BJ (cell line): ENCODE results near the gene FBP1. TPM values are rescaled to one million over a fixed set of nuclear protein-coding genes. Genes with fewer than 3 reads are reported as not detected.

Experiments used
- CTCF ChIA-PET: fragments of 350-600 bp; formaldehyde crosslinking; extraction: SDS; loops from one replicate; lab custom pipeline; 2021; ENCODE audit warnings: antibody characterized with exemption, inconsistent platforms; lab: Yijun Ruan, JAX
- POLR2A ChIA-PET: fragments of 300-600 bp; sonication (Branson Sonifier 250); formaldehyde crosslinking; extraction: SDS; loops from one replicate; lab custom pipeline; 2021; ENCODE audit warnings: antibody characterized with exemption; lab: Charles Lee
- DNase-seq: peaks from one replicate; pipeline ENCODE4 v3.0.0-alpha.2; 2011; ENCODE audit warnings: low read depth
- H3K27me3 ChIP-seq: 2 replicates; pipeline ENCODE4 v1.6.0; 2011; ENCODE audit warnings: low read length; ENCODE audit not compliant: control insufficient read depth, insufficient read depth
- H3K36me3 ChIP-seq: 2 replicates; pipeline ENCODE4 v1.5.1; 2011; ENCODE audit warnings: low read length; ENCODE audit not compliant: control insufficient read depth, insufficient read depth
- H3K4me3 ChIP-seq: 2 replicates; pipeline ENCODE4 v1.5.1; 2011; ENCODE audit warnings: low read depth, mild to moderate bottlenecking, control low read depth, low read length
- CTCF ChIP-seq: IDR thresholded peaks from 2 replicates; pipeline ENCODE4 v1.5.1; 2011; ENCODE audit warnings: low read depth, mild to moderate bottlenecking, control low read depth, inconsistent platforms, low read length, moderate library complexity; ENCODE audit not compliant: insufficient read depth
- polyA plus RNA-seq: library from polyadenylated mRNA; depleted of rRNA; stranded (reverse); fragments of >200 nt; gene quantifications from 2 replicates; pipeline ENCODE4 v1.2.3, GENCODE V29; 2011

The FBP1 gene
- polyA plus RNA-seq, 1 experiment, result 0.15 TPM

DNA sequence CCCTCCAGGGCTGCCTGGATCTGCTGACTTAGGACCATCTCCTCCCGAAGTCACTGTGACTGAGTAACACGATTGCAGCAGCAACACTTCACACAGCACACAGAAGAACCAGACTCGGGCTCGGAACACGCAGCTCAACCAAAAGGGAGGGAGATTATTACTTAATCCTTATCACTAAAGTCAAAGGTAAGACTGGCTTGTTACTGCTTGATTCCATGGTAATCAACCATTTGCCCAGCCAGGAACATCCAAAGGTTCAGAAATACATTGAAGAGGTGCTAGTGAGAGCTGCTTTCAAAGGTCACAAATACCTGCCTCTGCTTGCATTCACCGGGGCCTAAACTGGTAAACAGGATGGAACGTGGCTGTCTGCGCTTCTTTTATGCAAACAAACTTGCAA, 7.7 kb downstream of the FBP1 start:
- no peaks in the 10 kb centered on the region for H3K36me3 ChIP-seq
- DNase-seq, result no peak
- H3K4me3 ChIP-seq, result no peak overlapping the region
- peaks cover 4% of the 10 kb centered on the region for H3K27me3 ChIP-seq
- no peak for TF ChIP-seq CTCF
- ChIA-PET CTCF (interaction anchor here (1.2 kb wide), 1 partner anchor 536 kb away, joined by 3 read pairs; no protein-coding TSS in a partner anchor), POLR2A (no interaction called here)

GRCh38 chr9:94630833-94631232, 8.5 kb downstream of the FBP1 start:
- no peak for DNase-seq
- H3K4me3 ChIP-seq, result no peak overlapping the region
- no peak for TF ChIP-seq CTCF
- H3K36me3 ChIP-seq, result no peaks in the 10 kb centered on the region
- POLR2A ChIA-PET, result no interaction called here
- CTCF ChIA-PET, result interaction anchor here (0.6 to 1.8 kb wide), 2 partner anchors 14 to 576 kb away, joined by 3 to 5 read pairs; no protein-coding TSS in a partner anchor
- peaks cover 4% of the 10 kb centered on the region for H3K27me3 ChIP-seq

DNA sequence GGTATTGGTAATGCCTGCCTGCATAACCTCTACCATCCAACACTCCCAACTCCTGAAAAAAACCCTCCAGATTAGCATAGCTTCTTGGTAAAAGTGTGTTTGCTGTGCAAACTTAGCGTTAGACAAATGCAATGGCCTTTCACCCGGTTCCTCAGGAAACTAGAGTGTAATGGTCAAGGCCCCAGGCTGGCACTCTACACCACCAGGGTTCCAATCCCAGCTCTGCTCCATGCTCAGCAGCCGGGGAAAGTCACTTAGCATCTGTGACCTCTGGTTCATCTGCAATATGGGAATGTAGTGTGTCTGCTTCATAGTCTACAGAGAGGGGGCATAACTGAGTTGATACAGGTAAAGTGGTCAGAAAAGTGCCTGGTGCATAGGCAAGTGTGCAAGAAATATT, 9.0 kb downstream of the FBP1 start:
- no peak for TF ChIP-seq CTCF
- Histone ChIP-seq H3K27me3 (peaks cover 4% of the 10 kb centered on the region), H3K36me3 (no peaks in the 10 kb centered on the region), H3K4me3 (no peak overlapping the region)
- CTCF ChIA-PET, result interaction anchor here (1.8 kb wide), 1 partner anchor 14 kb away, joined by 5 read pairs; no protein-coding TSS in a partner anchor
- POLR2A ChIA-PET, result no interaction called here
- DNase-seq, result no peak

DNA sequence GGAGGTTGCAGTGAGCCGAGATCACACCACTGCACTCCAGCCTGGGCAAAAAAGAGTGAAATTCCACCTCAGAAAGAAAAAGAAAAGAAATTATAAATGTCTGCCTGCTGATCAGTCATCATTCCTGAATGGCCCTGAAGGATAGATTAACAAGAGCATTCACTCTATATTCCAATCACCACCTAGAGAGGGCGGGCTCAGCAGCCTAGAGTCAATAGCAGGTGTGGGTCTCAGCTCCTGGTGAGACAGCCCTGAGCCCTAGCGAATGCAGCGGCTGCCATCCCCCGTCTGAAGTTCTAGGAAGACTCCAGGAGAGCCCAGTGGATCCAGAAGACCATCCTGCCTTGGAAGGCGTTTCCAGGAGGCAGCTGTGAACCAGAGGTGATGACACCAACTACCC, 12.0 kb downstream of the FBP1 start:
- Histone ChIP-seq H3K36me3 (no peaks in the 10 kb centered on the region), H3K4me3 (no peak overlapping the region), H3K27me3 (peaks cover 4% of the 10 kb centered on the region)
- no peak for TF ChIP-seq CTCF
- CTCF ChIA-PET, result no interaction called here
- POLR2A ChIA-PET, result no interaction called here
- no peak for DNase-seq

- H3K4me3 ChIP-seq, result no peak overlapping the region
- ChIA-PET POLR2A (no interaction called here), CTCF (no interaction called here)
- no peak for TF ChIP-seq CTCF
- no peak for DNase-seq
- H3K27me3 ChIP-seq, result peaks cover 4% of the 10 kb centered on the region; the same call in 1 of the 2 replicates
- no peaks in the 10 kb centered on the region for H3K36me3 ChIP-seq
Observed at GRCh38 chr9:94625835-94626234, 13.5 kb downstream of the FBP1 start.
